Fibroblast of the aortic adventitia (primary cell): ENCODE measurements around the gene KIF21B. TPM values are rescaled to one million over a fixed set of nuclear protein-coding genes. Genes with fewer than 3 reads are reported as not detected.

Experiments used
- DNase-seq: peaks from one replicate; pipeline ENCODE4 v3.0.0-alpha.2; 2010; ENCODE audit warnings: low read depth
- H3K4me3 ChIP-seq: 2 replicates; pipeline ENCODE4 v1.5.1; 2011; ENCODE audit warnings: low read depth, mild to moderate bottlenecking, control low read depth, low read length, moderate library complexity
- CTCF ChIP-seq: IDR thresholded peaks from 2 replicates; pipeline ENCODE4 v1.5.1; 2011; ENCODE audit warnings: mild to moderate bottlenecking, low read length, control low read depth, inconsistent platforms; ENCODE audit not compliant: insufficient read depth
- total RNA-seq: library from RNA; depleted of rRNA; stranded (reverse); fragments of >200 nt; gene quantifications from 2 replicates; pipeline ENCODE4 v1.2.3, GENCODE V29; 2012; ENCODE audit warnings: low replicate concordance

The KIF21B gene
- total RNA-seq, 1 donor = under 0.01 TPM

GRCh38 chr1:201022493-201022819 lies 1.1 kb downstream of the KIF21B start:
- no peak for TF ChIP-seq CTCF
- no peak for DNase-seq
- no peak overlapping the region for H3K4me3 ChIP-seq

- no peak for DNase-seq
- TF ChIP-seq CTCF = no peak
- H3K4me3 ChIP-seq = no peak overlapping the region
Measured at GRCh38 chr1:201021630-201022492, 1.7 kb downstream of the KIF21B start.

- DNase-seq = no peak
- peak; percentile 28 for TF ChIP-seq CTCF
- H3K4me3 ChIP-seq = no peak overlapping the region
Measured at GRCh38 chr1:201020721-201021629, 2.5 kb downstream of the KIF21B start.

- no peak for TF ChIP-seq CTCF
- DNase-seq = no peak
- H3K4me3 ChIP-seq = no peak overlapping the region
Measured at GRCh38 chr1:201020040-201020591, 3.4 kb downstream of the KIF21B start.

- H3K4me3 ChIP-seq = no peak overlapping the region
- peak; percentile 10 for DNase-seq
- no peak for TF ChIP-seq CTCF
Measured at GRCh38 chr1:201019321-201019977, 4.1 kb downstream of the KIF21B start.

- DNase-seq = no peak
- TF ChIP-seq CTCF = no peak
Measured at GRCh38 chr1:201017828-201018163, 5.7 kb downstream of the KIF21B start.

More at GRCh38 chr1:201017828-201018163, 5.7 kb downstream of the KIF21B start:
- no peak overlapping the region for H3K4me3 ChIP-seq
